Small intestine (tissue), 7 donors: Measurements from ENCODE around the gene HNMT. TPM values are rescaled to one million over a fixed set of nuclear protein-coding genes. Genes with fewer than 3 reads are reported as not detected.

ENCODE experiments used
- DNase-seq, 2 donors: peaks; one replicate each; pipeline versions ENCODE4 v3.0.0 to v3.0.0-alpha.2; 2013
- FAIRE-seq: peaks from 2 replicates; lab custom pipeline; 2012; peaks lifted over from hg19 to GRCh38; lab: Jason Lieb, UNC
- H3K27ac ChIP-seq, 3 donors: one replicate each; pipeline ENCODE4 v1.5.1; 2013; ENCODE audit warnings: low read length in 2 of 3, mild to moderate bottlenecking in 2 of 3, control low read depth in 1 of 3, inconsistent platforms in 1 of 3, low read depth in 1 of 3, moderate library complexity in 1 of 3
- H3K27me3 ChIP-seq, 3 donors: one replicate each; pipeline ENCODE4 v1.6.1; 2013; ENCODE audit warnings: low read length in 3 of 3, inconsistent platforms in 1 of 3; ENCODE audit not compliant: control insufficient read depth in 3 of 3, insufficient read depth in 3 of 3
- H3K36me3 ChIP-seq, 3 donors: one replicate each; pipeline ENCODE4 v1.6.1; 2013; ENCODE audit warnings: low read length in 3 of 3, inconsistent platforms in 1 of 3, low read depth in 1 of 3, mild to moderate bottlenecking in 1 of 3, moderate library complexity in 1 of 3; ENCODE audit not compliant: control insufficient read depth in 3 of 3, insufficient read depth in 2 of 3
- H3K4me1 ChIP-seq, 3 donors: one replicate each; pipeline ENCODE4 v1.6.1; 2013; ENCODE audit warnings: low read length in 2 of 3, inconsistent platforms in 1 of 3, low read depth in 1 of 3, mild to moderate bottlenecking in 1 of 3, moderate library complexity in 1 of 3; ENCODE audit not compliant: control insufficient read depth in 3 of 3, insufficient read depth in 2 of 3
- H3K4me3 ChIP-seq, 3 donors: one replicate each; pipeline ENCODE4 v1.5.1; 2013; ENCODE audit warnings: low read length in 3 of 3, control low read depth in 1 of 3, inconsistent platforms in 1 of 3, low read depth in 1 of 3, mild to moderate bottlenecking in 1 of 3, moderate library complexity in 1 of 3
- H3K9me3 ChIP-seq, 2 donors: one replicate each; pipeline ENCODE4 v1.6.1; 2013; ENCODE audit warnings: low read depth in 1 of 2, low read length in 1 of 2; ENCODE audit not compliant: control insufficient read depth in 2 of 2, insufficient read depth in 1 of 2
- WGBS, 3 donors: extraction: QIAGEN DNeasy Blood & Tissue Kit; methylation state at CpG; one replicate each; pipeline ENCODE4 v1.1.7; 2013; 5-methylcytosine and 5-hydroxymethylcytosine counted together
- polyA plus RNA-seq, 4 donors: library from polyadenylated mRNA; stranded (reverse) in 3 of 4; unstranded in 1 of 4; fragments of 200-250 nt in 3 of 4; fragments of 120-200 nt in 1 of 4; gene quantifications; one replicate each; pipeline versions ENCODE4 v1.2.1 to v1.2.3, GENCODE V29; 2013
- donor health status: healthy with polysubstance abuse.
- donor health status: control.
- donor health status: control.
- donor health status: Bipolar disorder and iron deficiency.
- donor health status: healthy.

HNMT gene
- polyA plus RNA-seq, 4 donors, result 22.8 to 96.9 (median 32.0) TPM

DNA sequence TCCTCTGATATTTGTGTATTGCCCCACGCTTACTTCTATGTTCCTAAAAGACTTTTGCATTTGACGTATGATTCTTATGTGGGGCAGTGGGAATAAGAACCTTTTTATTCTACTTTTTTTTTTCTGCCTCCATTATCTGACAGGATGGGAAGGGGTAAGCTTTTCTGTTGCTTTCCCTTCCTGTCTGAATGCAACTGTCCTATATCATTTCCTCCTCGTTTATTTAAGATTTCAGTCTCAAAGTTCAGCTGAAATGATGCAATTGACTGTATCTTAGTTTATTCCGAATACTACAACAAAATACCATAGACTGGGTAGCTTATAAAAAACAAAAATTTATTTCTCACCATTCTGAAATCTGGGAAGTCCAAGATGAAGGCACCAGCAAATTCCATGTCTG lies 24.1 kb upstream of the HNMT start:
- 64 to 72% (median 68%) methylated on average over 4 of the region's 4 CpGs for WGBS, 3 donors
- DNase-seq, result peak in 1 of 2 donors; percentile 50

DNA sequence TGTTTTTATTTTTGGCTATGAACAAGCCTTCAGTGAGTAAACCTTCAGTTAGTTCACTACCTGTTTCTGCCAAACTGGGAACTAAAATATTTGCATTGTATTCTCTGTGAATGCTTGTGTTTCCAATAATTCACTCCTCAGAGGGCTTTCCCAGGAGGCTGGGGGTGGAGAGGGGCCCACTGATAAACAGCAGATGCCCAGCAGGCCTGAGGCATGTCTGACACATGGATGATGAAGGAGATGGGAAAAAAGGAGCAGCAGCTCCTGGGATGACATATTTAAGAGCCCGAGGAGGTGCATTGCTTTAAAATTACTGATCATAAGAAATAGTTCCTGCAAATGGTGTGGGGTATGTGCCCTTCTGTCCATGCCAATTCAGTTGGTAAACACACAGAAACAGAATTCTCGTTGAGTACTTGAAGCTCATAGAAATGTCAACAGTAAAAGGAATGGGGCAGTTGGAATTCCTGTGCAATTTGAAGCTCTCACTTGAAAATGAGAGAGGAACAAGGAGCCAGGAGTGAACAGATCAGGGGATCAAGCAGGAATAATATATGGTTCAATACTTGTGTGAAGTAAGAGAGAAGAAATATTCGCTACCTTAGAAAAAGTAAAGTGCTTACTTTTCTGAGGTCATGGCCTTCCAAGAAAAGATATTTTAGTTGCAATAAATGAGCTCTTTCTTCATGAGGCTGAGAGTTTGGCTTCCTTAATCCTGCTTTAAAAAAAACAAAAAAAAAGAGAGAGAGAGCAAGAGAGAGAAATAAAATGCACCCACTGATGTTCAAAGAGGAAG lies 22.0 kb upstream of the HNMT start:
- DNase-seq (peak in 1 of 2 donors; percentile 33), FAIRE-seq (no peak)
- Histone ChIP-seq H3K27ac (peak overlapping the region in 1 of 3 donors; percentile 71), H3K36me3 (no peaks in the 10 kb centered on the region), H3K27me3 (no peaks in the 10 kb centered on the region), H3K4me3 (no peak overlapping the region), H3K9me3 (no peaks in the 10 kb centered on the region), H3K4me1 (peaks cover 0 to 64% (median 5%) of the 10 kb centered on the region in 3 donors)
- 59 to 65% (median 65%) methylated on average over 3 of the region's 3 CpGs for WGBS, 3 donors

More for the DNA sequence above, 24.1 kb upstream of the HNMT start:
- Histone ChIP-seq H3K36me3 (no peaks in the 10 kb centered on the region), H3K27me3 (no peaks in the 10 kb centered on the region), H3K4me3 (no peak overlapping the region), H3K27ac (peak overlapping the region in 1 of 3 donors; percentile 71), H3K9me3 (peaks cover 0 to 3% of the 10 kb centered on the region in 2 donors), H3K4me1 (peaks cover 0 to 45% (median 5%) of the 10 kb centered on the region in 3 donors)
- no peak for FAIRE-seq

GRCh38 chr2:137942833-137943677 lies 21.2 kb upstream of the HNMT start:
- FAIRE-seq (no peak), DNase-seq (peak; percentile 24 to 70)
- WGBS, 3 donors, result 41 to 63% (median 48%) methylated on average over 6 of the region's 6 CpGs
- H3K4me1 ChIP-seq, result peaks cover 0 to 69% (median 5%) of the 10 kb centered on the region in 3 donors
- no peak overlapping the region for H3K4me3 ChIP-seq
- no peaks in the 10 kb centered on the region for H3K27me3 ChIP-seq
- peak overlapping the region in 1 of 3 donors; percentile 71 for H3K27ac ChIP-seq
- H3K36me3 ChIP-seq, result no peaks in the 10 kb centered on the region
- no peaks in the 10 kb centered on the region for H3K9me3 ChIP-seq

DNA sequence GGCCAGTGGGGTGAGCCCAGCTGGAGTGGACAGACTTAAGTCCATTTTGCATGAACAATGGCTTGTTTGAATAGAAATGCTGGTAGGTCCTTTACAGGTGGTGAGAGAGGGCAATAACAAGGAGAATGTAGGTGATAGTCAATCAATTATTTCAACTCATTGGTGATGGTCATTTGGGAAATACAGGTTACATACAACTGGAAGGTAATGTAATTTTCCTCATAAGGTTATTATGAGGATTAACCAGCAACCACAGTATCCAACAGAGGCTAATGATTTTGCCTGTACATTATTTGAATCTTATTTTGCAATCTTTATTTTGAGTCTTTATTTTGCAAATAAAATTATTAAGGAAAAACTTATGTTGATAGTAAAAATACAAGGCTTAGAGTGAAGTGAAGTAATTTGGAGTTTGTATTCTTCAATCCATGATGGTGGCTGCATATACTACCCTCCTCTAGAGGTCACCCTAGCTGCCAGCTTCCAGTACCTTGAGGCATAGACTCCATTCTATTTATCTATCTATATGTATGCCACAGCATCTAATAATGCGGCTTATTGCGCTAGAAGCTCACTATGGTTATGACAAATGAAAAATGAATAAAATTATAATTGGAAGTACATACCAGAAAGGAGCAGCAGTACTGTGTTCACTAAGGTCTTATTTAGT lies 20.5 kb upstream of the HNMT start:
- 94 to 96% (median 95%) methylated on average over 2 of the region's 2 CpGs for WGBS, 3 donors
- H3K4me3 ChIP-seq, result no peak overlapping the region

GRCh38 chr2:137944714-137945113 lies 19.6 kb upstream of the HNMT start:
- no peak for FAIRE-seq
- H3K9me3 ChIP-seq, result no peaks in the 10 kb centered on the region
- peaks cover 0 to 65% (median 5%) of the 10 kb centered on the region in 3 donors for H3K4me1 ChIP-seq
- DNase-seq, result no peak
- H3K4me3 ChIP-seq, result no peak overlapping the region
- H3K27me3 ChIP-seq, result no peaks in the 10 kb centered on the region
- 70 to 88% (median 85%) methylated on average over 5 of the region's 5 CpGs for WGBS, 3 donors
- no peaks in the 10 kb centered on the region for H3K36me3 ChIP-seq
- H3K27ac ChIP-seq, result no peak overlapping the region

More for the DNA sequence above, 20.5 kb upstream of the HNMT start:
- Histone ChIP-seq H3K9me3 (no peaks in the 10 kb centered on the region), H3K36me3 (no peaks in the 10 kb centered on the region), H3K27ac (peak overlapping the region in 1 of 3 donors; percentile 71), H3K4me1 (peaks cover 0 to 69% (median 5%) of the 10 kb centered on the region in 3 donors), H3K27me3 (no peaks in the 10 kb centered on the region)
- FAIRE-seq, result no peak
- no peak for DNase-seq

DNA sequence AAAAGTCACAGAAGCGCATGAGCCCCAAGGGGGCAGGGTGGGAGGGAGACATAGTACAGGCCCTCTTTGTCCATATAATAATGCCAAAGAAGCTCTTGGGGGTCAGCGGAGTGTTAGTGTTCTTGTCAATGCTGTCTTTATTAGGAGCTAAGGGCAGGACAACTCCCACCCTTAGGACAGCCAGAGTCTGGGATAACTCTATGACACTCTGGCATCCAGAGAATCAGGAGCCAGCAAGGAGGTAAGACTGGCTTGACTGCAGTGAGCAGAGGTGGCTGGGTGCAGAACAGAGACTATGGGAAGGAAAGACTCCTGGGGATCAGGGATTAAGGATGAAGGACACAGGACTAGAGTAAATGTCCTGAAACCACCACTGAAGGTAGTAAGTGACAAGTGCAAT lies 19.0 kb upstream of the HNMT start:
- H3K27me3 ChIP-seq, result no peaks in the 10 kb centered on the region
- DNase-seq (no peak), FAIRE-seq (no peak)
- no peak overlapping the region for H3K27ac ChIP-seq
- H3K4me1 ChIP-seq, result peaks cover 0 to 61% (median 5%) of the 10 kb centered on the region in 3 donors
- no peaks in the 10 kb centered on the region for H3K36me3 ChIP-seq
- 53 to 97% (median 91%) methylated on average over 2 of the region's 2 CpGs for WGBS, 3 donors
- no peak overlapping the region for H3K4me3 ChIP-seq
- no peaks in the 10 kb centered on the region for H3K9me3 ChIP-seq

- no peak for DNase-seq
- Histone ChIP-seq H3K27ac (peak overlapping the region in 1 of 3 donors; percentile 81), H3K36me3 (no peaks in the 10 kb centered on the region), H3K4me1 (peaks cover 0 to 56% (median 5%) of the 10 kb centered on the region in 3 donors), H3K27me3 (no peaks in the 10 kb centered on the region), H3K4me3 (no peak overlapping the region), H3K9me3 (no peaks in the 10 kb centered on the region)
- FAIRE-seq, result no peak
Observed at GRCh38 chr2:137946227-137946626, 18.0 kb upstream of the HNMT start.
